GM12801 (cell line): ENCODE measurements around the gene SLC51B.

Experiments used
- TF ChIP-seq, protein P1 (sequence below): IDR thresholded peaks from one replicate; pipeline ENCODE4 v1.5.1; 2011; ENCODE audit warnings: control low read depth; ENCODE audit not compliant: insufficient read length; ENCODE audit errors: extremely low read depth

SLC51B gene

DNA sequence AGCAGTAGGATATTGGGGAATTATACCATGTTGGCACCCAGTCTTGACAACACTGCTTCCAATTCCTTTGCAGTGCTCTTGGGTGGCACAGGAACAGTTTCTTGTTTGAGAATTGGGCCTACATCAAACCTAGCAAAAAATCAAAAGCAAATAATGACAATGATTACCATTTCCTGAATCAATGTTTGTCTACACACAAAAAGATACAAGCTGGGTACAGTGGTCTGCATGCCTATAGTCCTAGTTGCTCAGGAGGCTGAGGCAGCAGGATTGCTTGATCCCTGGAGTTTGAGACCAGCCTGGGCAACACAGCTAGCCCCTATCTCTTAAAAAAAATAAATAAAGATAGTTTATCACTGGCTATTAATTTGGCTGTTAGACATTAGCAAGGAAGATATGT, 23.7 kb upstream of the SLC51B start:
- TF ChIP-seq, protein P1, sequence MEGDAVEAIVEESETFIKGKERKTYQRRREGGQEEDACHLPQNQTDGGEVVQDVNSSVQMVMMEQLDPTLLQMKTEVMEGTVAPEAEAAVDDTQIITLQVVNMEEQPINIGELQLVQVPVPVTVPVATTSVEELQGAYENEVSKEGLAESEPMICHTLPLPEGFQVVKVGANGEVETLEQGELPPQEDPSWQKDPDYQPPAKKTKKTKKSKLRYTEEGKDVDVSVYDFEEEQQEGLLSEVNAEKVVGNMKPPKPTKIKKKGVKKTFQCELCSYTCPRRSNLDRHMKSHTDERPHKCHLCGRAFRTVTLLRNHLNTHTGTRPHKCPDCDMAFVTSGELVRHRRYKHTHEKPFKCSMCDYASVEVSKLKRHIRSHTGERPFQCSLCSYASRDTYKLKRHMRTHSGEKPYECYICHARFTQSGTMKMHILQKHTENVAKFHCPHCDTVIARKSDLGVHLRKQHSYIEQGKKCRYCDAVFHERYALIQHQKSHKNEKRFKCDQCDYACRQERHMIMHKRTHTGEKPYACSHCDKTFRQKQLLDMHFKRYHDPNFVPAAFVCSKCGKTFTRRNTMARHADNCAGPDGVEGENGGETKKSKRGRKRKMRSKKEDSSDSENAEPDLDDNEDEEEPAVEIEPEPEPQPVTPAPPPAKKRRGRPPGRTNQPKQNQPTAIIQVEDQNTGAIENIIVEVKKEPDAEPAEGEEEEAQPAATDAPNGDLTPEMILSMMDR: no peak

- TF ChIP-seq, protein P1: no peak
These were observed 18.4 kb upstream of the SLC51B start for GRCh38 chr15:65026756-65027155.

DNA sequence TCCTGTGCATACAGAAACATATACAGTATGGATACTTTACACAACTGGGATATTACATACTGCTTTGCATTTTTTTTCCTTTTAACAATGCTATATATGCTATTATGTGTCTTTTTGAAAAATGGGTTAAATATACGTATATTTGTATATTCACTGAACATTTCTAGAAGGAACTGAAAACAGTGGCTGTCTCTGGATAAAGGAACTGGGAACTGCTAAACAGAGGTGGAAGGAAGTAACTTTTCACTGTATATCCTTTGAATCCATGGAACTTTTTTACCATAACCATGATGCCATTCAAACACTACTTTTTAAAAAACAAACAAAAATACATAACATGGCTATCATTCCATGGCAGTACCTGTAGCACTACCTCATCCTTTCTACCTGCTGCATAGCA, 17.6 kb upstream of the SLC51B start:
- TF ChIP-seq, protein P1: no peak

GRCh38 chr15:65028338-65028737, 16.8 kb upstream of the SLC51B start:
- TF ChIP-seq, protein P1: no peak

DNA sequence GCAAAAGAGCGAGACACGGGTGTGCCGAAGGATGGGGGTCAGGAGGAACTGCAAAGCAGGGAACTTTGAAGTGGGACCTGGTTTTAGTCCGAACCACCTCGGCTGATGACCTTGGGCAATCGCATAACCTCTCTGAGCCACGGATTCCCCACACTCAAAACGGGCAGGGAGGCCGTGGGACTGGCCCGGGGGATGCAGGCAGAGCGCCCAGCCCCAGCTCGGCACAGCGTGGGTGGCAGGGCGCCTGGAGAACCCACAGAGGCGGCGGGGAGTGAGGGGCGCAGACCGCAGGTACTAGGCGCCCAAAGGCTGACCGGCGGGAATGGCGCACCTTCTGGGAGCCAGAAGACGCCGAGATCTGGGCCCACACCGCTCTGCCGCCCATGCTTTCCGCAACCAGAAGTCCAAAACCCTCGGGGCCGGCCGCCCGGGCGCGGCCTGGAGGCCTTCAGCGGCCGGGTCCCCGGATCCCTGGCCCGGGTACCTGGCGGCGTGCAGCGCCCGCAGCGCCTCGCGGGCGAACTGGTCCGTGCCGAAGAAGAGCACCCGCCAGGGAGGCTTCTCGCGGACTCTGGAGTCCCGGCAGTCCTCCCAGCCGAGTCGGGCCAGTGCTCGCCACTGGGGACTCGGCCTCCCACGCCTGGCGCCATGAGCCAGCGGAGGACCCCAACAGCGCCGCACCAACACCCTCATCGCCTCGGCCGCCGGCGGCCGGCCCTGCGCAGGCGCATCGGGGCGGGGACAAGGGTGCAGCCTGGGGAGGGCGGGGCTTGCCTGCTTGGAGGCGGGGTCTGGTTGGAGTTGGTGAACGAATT, 16.1 kb upstream of the SLC51B start, which contains the start of gene MTFMT:
Gene MTFMT (minus strand): TSS at position 719 of the 815 bp plus-strand sequence. CDS start 26 bp downstream, at position 693.
- TF ChIP-seq, protein P1: no peak

DNA sequence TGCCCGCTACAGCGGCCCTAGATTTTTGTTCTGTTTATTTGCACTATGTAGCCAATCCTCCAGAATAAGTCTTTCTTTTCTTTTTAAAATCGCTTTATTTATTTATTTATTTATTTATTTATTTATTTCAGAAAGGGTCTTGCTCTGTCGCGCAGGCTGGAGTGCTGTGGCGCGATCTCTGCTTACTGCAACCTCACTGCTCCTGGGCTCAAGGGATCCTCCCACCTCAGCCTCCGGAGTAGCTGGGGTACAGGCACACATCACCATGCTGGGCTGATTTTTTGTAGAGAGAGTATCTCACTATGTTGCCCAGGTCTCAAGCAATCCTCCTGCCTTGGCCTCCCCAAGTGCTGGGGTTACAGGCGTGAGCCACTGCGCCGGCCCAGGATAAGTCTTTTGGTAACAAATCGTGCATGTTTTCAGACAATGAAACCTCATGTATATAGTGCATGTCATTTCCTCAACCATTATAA, 15.4 kb upstream of the SLC51B start:
- TF ChIP-seq, protein P1: no peak

DNA sequence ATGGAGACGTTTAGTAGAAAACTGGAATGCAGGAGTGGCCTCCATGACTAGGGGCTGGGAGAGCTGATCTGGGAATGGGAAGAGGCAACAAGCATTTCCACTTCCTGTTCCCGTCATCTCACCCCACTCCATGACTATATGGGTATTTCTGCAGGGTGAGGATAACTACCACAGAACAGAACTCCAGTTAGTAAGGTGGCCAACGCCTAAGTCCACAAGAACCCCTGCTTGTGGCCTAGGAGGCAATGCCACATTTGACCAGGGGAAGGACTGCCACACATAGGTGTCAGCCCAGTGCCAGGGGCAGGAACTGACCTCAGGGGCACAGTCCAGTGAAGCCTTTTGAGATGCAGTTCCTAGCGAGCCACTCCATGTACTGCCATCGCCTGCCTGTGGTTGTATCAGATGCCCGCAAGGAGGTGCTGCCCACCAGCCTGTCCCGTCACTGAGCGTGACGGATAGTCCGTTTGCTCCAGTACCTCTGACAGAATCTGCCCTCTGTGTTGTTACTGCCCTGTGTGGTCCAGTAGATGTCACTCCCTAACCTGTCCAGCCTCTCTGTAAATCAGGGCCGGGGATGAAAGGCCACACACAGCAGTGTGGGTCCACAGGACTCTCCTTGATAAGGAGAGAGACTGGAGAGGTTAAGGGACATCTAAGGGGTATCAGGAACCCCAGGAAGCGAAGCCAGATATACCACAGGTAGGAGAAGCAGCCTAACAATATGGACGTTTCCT, 12.2 kb upstream of the SLC51B start:
- TF ChIP-seq, protein P1: no peak
